ENCODE measurements around the gene STX16. TPM values are rescaled to one million over a fixed set of nuclear protein-coding genes. Genes with fewer than 3 reads are reported as not detected.

STX16 gene
- total and polyA plus RNA-seq, 2 donors (not counting 1 experiment from before 2014, with no cell fraction given) = 39.3 to 64.9 TPM

GRCh38 chr20:58613061-58613854 is 37.8 kb upstream of the STX16 start:
- Histone ChIP-seq H3K36me3 (ENCODE audit: control insufficient read depth, insufficient read depth, low read length) (no peaks in the 10 kb centered on the region), H3K4me1 (ENCODE audit: control insufficient read depth, extremely low read depth, insufficient read depth, low read length) (no peaks in the 10 kb centered on the region), H3K4me2 (ENCODE audit: extremely low read depth, insufficient read depth, low read length) (no peak overlapping the region), H3K9ac (ENCODE audit: insufficient read depth, low read length) (no peak overlapping the region), H3K9me3 (ENCODE audit: control insufficient read depth, insufficient read depth, low read depth, low read length) (no peaks in the 10 kb centered on the region), H3K4me3 (replicated peaks in 1 of 4; ENCODE audit: control extremely low read depth in 1 of 4, insufficient read depth in 1 of 4, low read depth in 3 of 4, low read length in 4 of 4) (no peak overlapping the region), H2AFZ (ENCODE audit: low read length) (no peak overlapping the region), H3K27me3 (ENCODE audit: control insufficient read depth, insufficient read depth, low read length) (no peaks in the 10 kb centered on the region), H4K20me1 (ENCODE audit: control insufficient read depth, extremely low read depth, insufficient read depth, low read length) (no peaks in the 10 kb centered on the region), H3K27ac (ENCODE audit: insufficient read depth, low read length) (no peak overlapping the region), H3K79me2 (ENCODE audit: control insufficient read depth, insufficient read depth, low read length) (no peaks in the 10 kb centered on the region)
- DNase-seq (ENCODE audit: low read depth in 2 of 2) = no peak
- TF ChIP-seq EZH2 (IDR thresholded peaks at IDR 0.05; ENCODE audit: low read length, missing control alignments) = no peak
- TF ChIP-seq CTCF (conservative IDR thresholded peaks at IDR 0.05 in 1 of 2, IDR thresholded peaks at IDR 0.05 in 1 of 2; ENCODE audit: low read depth in 1 of 2, low read length in 2 of 2) = no peak

GRCh38 chr20:58614366-58614765 is 36.7 kb upstream of the STX16 start:
- Histone ChIP-seq H3K4me2 (ENCODE audit: extremely low read depth, insufficient read depth, low read length) (no peak overlapping the region), H2AFZ (ENCODE audit: low read length) (no peak overlapping the region), H3K27me3 (ENCODE audit: control insufficient read depth, insufficient read depth, low read length) (no peaks in the 10 kb centered on the region), H4K20me1 (ENCODE audit: control insufficient read depth, extremely low read depth, insufficient read depth, low read length) (no peaks in the 10 kb centered on the region), H3K27ac (ENCODE audit: insufficient read depth, low read length) (no peak overlapping the region), H3K9ac (ENCODE audit: insufficient read depth, low read length) (no peak overlapping the region), H3K36me3 (ENCODE audit: control insufficient read depth, insufficient read depth, low read length) (no peaks in the 10 kb centered on the region), H3K4me3 (replicated peaks in 1 of 4; ENCODE audit: control extremely low read depth in 1 of 4, insufficient read depth in 1 of 4, low read depth in 3 of 4, low read length in 4 of 4) (no peak overlapping the region), H3K9me3 (ENCODE audit: control insufficient read depth, insufficient read depth, low read depth, low read length) (no peaks in the 10 kb centered on the region), H3K4me1 (ENCODE audit: control insufficient read depth, extremely low read depth, insufficient read depth, low read length) (no peaks in the 10 kb centered on the region), H3K79me2 (ENCODE audit: control insufficient read depth, insufficient read depth, low read length) (no peaks in the 10 kb centered on the region)
- TF ChIP-seq CTCF (conservative IDR thresholded peaks at IDR 0.05 in 1 of 2, IDR thresholded peaks at IDR 0.05 in 1 of 2; ENCODE audit: low read depth in 1 of 2, low read length in 2 of 2) (no peak), EZH2 (IDR thresholded peaks at IDR 0.05; ENCODE audit: low read length, missing control alignments) (no peak)
- no peak for DNase-seq (ENCODE audit: low read depth in 2 of 2)

- no peak for TF ChIP-seq EZH2 (IDR thresholded peaks at IDR 0.05; ENCODE audit: low read length, missing control alignments)
- no peak for TF ChIP-seq CTCF (conservative IDR thresholded peaks at IDR 0.05 in 1 of 2, IDR thresholded peaks at IDR 0.05 in 1 of 2; ENCODE audit: low read depth in 1 of 2, low read length in 2 of 2)
- H2AFZ ChIP-seq (ENCODE audit: low read length) = no peak overlapping the region
- H3K4me2 ChIP-seq (ENCODE audit: extremely low read depth, insufficient read depth, low read length) = no peak overlapping the region
- no peaks in the 10 kb centered on the region for H4K20me1 ChIP-seq (ENCODE audit: control insufficient read depth, extremely low read depth, insufficient read depth, low read length)
- no peak overlapping the region for H3K27ac ChIP-seq (ENCODE audit: insufficient read depth, low read length)
- no peak overlapping the region for H3K4me3 ChIP-seq (replicated peaks in 1 of 4; ENCODE audit: control extremely low read depth in 1 of 4, insufficient read depth in 1 of 4, low read depth in 3 of 4, low read length in 4 of 4)
- H3K9me3 ChIP-seq (ENCODE audit: control insufficient read depth, insufficient read depth, low read depth, low read length) = no peaks in the 10 kb centered on the region
- H3K27me3 ChIP-seq (ENCODE audit: control insufficient read depth, insufficient read depth, low read length) = no peaks in the 10 kb centered on the region
- no peaks in the 10 kb centered on the region for H3K4me1 ChIP-seq (ENCODE audit: control insufficient read depth, extremely low read depth, insufficient read depth, low read length)
- no peaks in the 10 kb centered on the region for H3K79me2 ChIP-seq (ENCODE audit: control insufficient read depth, insufficient read depth, low read length)
- no peaks in the 10 kb centered on the region for H3K36me3 ChIP-seq (ENCODE audit: control insufficient read depth, insufficient read depth, low read length)
- H3K9ac ChIP-seq (ENCODE audit: insufficient read depth, low read length) = no peak overlapping the region
- no peak for DNase-seq (ENCODE audit: low read depth in 2 of 2)
Observed at GRCh38 chr20:58614984-58615760, 35.9 kb upstream of the STX16 start.
